ENCODE data around the gene CCDC112.
"Not testable (repeated sequence)": the region's sequence is repeated elsewhere in the genome, so short reads cannot be mapped to it uniquely, and the experiment has no call there.

Gene CCDC112

GRCh38 chr5:115260248-115260647 is 36.2 kb downstream of the CCDC112 start:
- Mint-ChIP-seq H3K4me1 (ENCODE audit: low read depth) (peaks cover 69% of the 10 kb centered on the region), H3K27ac (no peak overlapping the region), H3K9me3 (ENCODE audit: low read depth) (no peaks in the 10 kb centered on the region), H3K4me3 (peak overlapping the region; percentile 100), H3K27me3 (no peaks in the 10 kb centered on the region), H3K36me3 (peaks cover 5% of the 10 kb centered on the region)

GRCh38 chr5:115257981-115258380 is 38.5 kb downstream of the CCDC112 start:
- H3K4me1 Mint-ChIP-seq (ENCODE audit: low read depth): peaks cover 80% of the 10 kb centered on the region
- H3K27me3 Mint-ChIP-seq: no peaks in the 10 kb centered on the region
- H3K9me3 Mint-ChIP-seq (ENCODE audit: low read depth): no peaks in the 10 kb centered on the region
- H3K27ac Mint-ChIP-seq: no peak overlapping the region
- peaks cover 5% of the 10 kb centered on the region for H3K36me3 Mint-ChIP-seq
- no peak overlapping the region for H3K4me3 Mint-ChIP-seq

GRCh38 chr5:115249379-115249778 is 47.1 kb downstream of the CCDC112 start:
- not testable (repeated sequence) for H3K27me3 Mint-ChIP-seq; H3K36me3 Mint-ChIP-seq; H3K9me3 Mint-ChIP-seq (ENCODE audit: low read depth); H3K4me3 Mint-ChIP-seq
- peaks cover 17% of the 10 kb centered on the region for H3K4me1 Mint-ChIP-seq (ENCODE audit: low read depth)
- peak overlapping the region; percentile 51 for H3K27ac Mint-ChIP-seq

GRCh38 chr5:115246361-115246991 is 50.0 kb downstream of the CCDC112 start:
- Mint-ChIP-seq H3K27me3 (no peaks in the 10 kb centered on the region), H3K4me3 (no peak overlapping the region), H3K36me3 (peaks cover 5% of the 10 kb centered on the region), H3K4me1 (ENCODE audit: low read depth) (peaks cover 23% of the 10 kb centered on the region), H3K9me3 (ENCODE audit: low read depth) (no peaks in the 10 kb centered on the region), H3K27ac (no peak overlapping the region)

- Mint-ChIP-seq H3K4me3 (no peak overlapping the region), H3K36me3 (peaks cover 2% of the 10 kb centered on the region), H3K27ac (no peak overlapping the region), H3K4me1 (ENCODE audit: low read depth) (peaks cover 18% of the 10 kb centered on the region), H3K27me3 (no peaks in the 10 kb centered on the region), H3K9me3 (ENCODE audit: low read depth) (no peaks in the 10 kb centered on the region)
Observed at GRCh38 chr5:115243412-115243811, 53.0 kb downstream of the CCDC112 start.

GRCh38 chr5:115241881-115242642 is 54.4 kb downstream of the CCDC112 start:
- H3K27ac Mint-ChIP-seq: no peak overlapping the region
- H3K36me3 Mint-ChIP-seq: peaks cover 6% of the 10 kb centered on the region
- peaks cover 18% of the 10 kb centered on the region for H3K4me1 Mint-ChIP-seq (ENCODE audit: low read depth)
- H3K9me3 Mint-ChIP-seq (ENCODE audit: low read depth): no peaks in the 10 kb centered on the region
- no peak overlapping the region for H3K4me3 Mint-ChIP-seq
- H3K27me3 Mint-ChIP-seq: no peaks in the 10 kb centered on the region

GRCh38 chr5:115237066-115237465 is 59.4 kb downstream of the CCDC112 start:
- no peaks in the 10 kb centered on the region for H3K9me3 Mint-ChIP-seq (ENCODE audit: low read depth)
- H3K27me3 Mint-ChIP-seq: no peaks in the 10 kb centered on the region
- H3K4me1 Mint-ChIP-seq (ENCODE audit: low read depth): peaks cover 5% of the 10 kb centered on the region
- no peak overlapping the region for H3K27ac Mint-ChIP-seq
- H3K36me3 Mint-ChIP-seq: peaks cover 15% of the 10 kb centered on the region
- H3K4me3 Mint-ChIP-seq: no peak overlapping the region

GRCh38 chr5:115236599-115236998 is 59.9 kb downstream of the CCDC112 start:
- Mint-ChIP-seq H3K27me3 (no peaks in the 10 kb centered on the region), H3K4me1 (ENCODE audit: low read depth) (peaks cover 2% of the 10 kb centered on the region)

GRCh38 chr5:115231598-115231997 is 64.9 kb downstream of the CCDC112 start:
- Mint-ChIP-seq H3K27ac (no peak overlapping the region), H3K4me3 (no peak overlapping the region), H3K4me1 (ENCODE audit: low read depth) (peaks cover 2% of the 10 kb centered on the region), H3K36me3 (peaks cover 38% of the 10 kb centered on the region), H3K9me3 (ENCODE audit: low read depth) (no peaks in the 10 kb centered on the region), H3K27me3 (no peaks in the 10 kb centered on the region)

More at GRCh38 chr5:115236599-115236998, 59.9 kb downstream of the CCDC112 start:
- no peaks in the 10 kb centered on the region for H3K9me3 Mint-ChIP-seq (ENCODE audit: low read depth)
- H3K36me3 Mint-ChIP-seq: peaks cover 16% of the 10 kb centered on the region
- no peak overlapping the region for H3K27ac Mint-ChIP-seq
- no peak overlapping the region for H3K4me3 Mint-ChIP-seq

GRCh38 chr5:115229606-115230005 is 66.8 kb downstream of the CCDC112 start:
- H3K4me3 Mint-ChIP-seq: no peak overlapping the region
- peaks cover 2% of the 10 kb centered on the region for H3K4me1 Mint-ChIP-seq (ENCODE audit: low read depth)
- H3K9me3 Mint-ChIP-seq (ENCODE audit: low read depth): no peaks in the 10 kb centered on the region
- H3K27me3 Mint-ChIP-seq: no peaks in the 10 kb centered on the region
- H3K27ac Mint-ChIP-seq: no peak overlapping the region
- H3K36me3 Mint-ChIP-seq: peaks cover 42% of the 10 kb centered on the region

- no peaks in the 10 kb centered on the region for H3K9me3 Mint-ChIP-seq (ENCODE audit: low read depth)
- no peak overlapping the region for H3K4me3 Mint-ChIP-seq
- peaks cover 40% of the 10 kb centered on the region for H3K36me3 Mint-ChIP-seq
- no peak overlapping the region for H3K27ac Mint-ChIP-seq
- H3K27me3 Mint-ChIP-seq: no peaks in the 10 kb centered on the region
- H3K4me1 Mint-ChIP-seq (ENCODE audit: low read depth): peaks cover 2% of the 10 kb centered on the region
Observed at GRCh38 chr5:115227281-115227680, 69.2 kb downstream of the CCDC112 start.

All from activated naive CD8-positive, alpha-beta T cell (primary cell).